Esophagus (tissue), 2 donors: ENCODE data around the gene DNHD1. TPM values are rescaled to one million over a fixed set of nuclear protein-coding genes. Genes with fewer than 3 reads are reported as not detected.

Experiments
- H3K27ac ChIP-seq, 2 donors: one replicate each; pipeline ENCODE4 v1.5.1; 2013; ENCODE audit warnings: low read depth in 2 of 2, mild to moderate bottlenecking in 2 of 2, inconsistent platforms in 1 of 2, low read length in 1 of 2, moderate library complexity in 1 of 2
- H3K27me3 ChIP-seq, 2 donors: one replicate each; pipeline ENCODE4 v1.6.1; 2013; ENCODE audit warnings: low read length in 2 of 2, control low read depth in 1 of 2, mild to moderate bottlenecking in 1 of 2; ENCODE audit not compliant: insufficient read depth in 2 of 2, control insufficient read depth in 1 of 2
- H3K36me3 ChIP-seq, 2 donors: one replicate each; pipeline ENCODE4 v1.6.1; 2013; ENCODE audit warnings: low read length in 1 of 2; ENCODE audit not compliant: control insufficient read depth in 2 of 2, insufficient read depth in 2 of 2
- H3K4me1 ChIP-seq, 2 donors: one replicate each; pipeline ENCODE4 v1.6.1; 2013; ENCODE audit warnings: low read length in 1 of 2; ENCODE audit not compliant: control insufficient read depth in 2 of 2, insufficient read depth in 2 of 2
- H3K4me3 ChIP-seq, 2 donors: one replicate each; pipeline ENCODE4 v1.5.1; 2013; ENCODE audit warnings: low read length in 2 of 2, mild to moderate bottlenecking in 2 of 2, low read depth in 1 of 2, moderate library complexity in 1 of 2
- H3K9me3 ChIP-seq, 2 donors: one replicate each; pipeline ENCODE4 v1.6.1; 2013; ENCODE audit warnings: mild to moderate bottlenecking in 2 of 2, low read depth in 1 of 2, low read length in 1 of 2, moderate library complexity in 1 of 2; ENCODE audit not compliant: control insufficient read depth in 2 of 2, insufficient read depth in 1 of 2
- WGBS, 2 donors: extraction: QIAGEN DNeasy Blood & Tissue Kit; methylation state at CpG; one replicate each; pipeline ENCODE4 v1.1.7; 2013; 5-methylcytosine and 5-hydroxymethylcytosine counted together
- polyA plus RNA-seq, 2 donors: library from polyadenylated mRNA; stranded (reverse); fragments of 200-250 nt; gene quantifications; one replicate each; pipeline ENCODE4 v1.2.3, GENCODE V29; 2013
- donor health status: healthy with polysubstance abuse.
- donor health status: Bipolar disorder and iron deficiency.

DNHD1 gene
- polyA plus RNA-seq, result 1 to 10 TPM; 2.0 to 7.2 TPM

GRCh38 chr11:6497069-6497839 lies at the start of gene DNHD1:
Gene DNHD1, plus strand, starts transcription at chr11:6497280. Its CDS starts 936 bp downstream, at chr11:6498216.
- H3K4me3 ChIP-seq, result no peak within 1 kb of the TSS
- H3K36me3 ChIP-seq, result peaks cover 4 to 6% of the 10 kb centered on the region in 2 donors
- WGBS, 2 donors, result 58% methylated on average over 33 of the region's 33 CpGs
- H3K4me1 ChIP-seq, result peaks cover 0 to 2% of the 10 kb centered on the region in 2 donors
- no peaks in the 10 kb centered on the region for H3K27me3 ChIP-seq
- no peak within 1 kb of the TSS for H3K27ac ChIP-seq
- H3K9me3 ChIP-seq, result no peaks in the 10 kb centered on the region

GRCh38 chr11:6448574-6448973 lies 48.5 kb upstream of the DNHD1 start:
- no peak overlapping the region for H3K27ac ChIP-seq
- no peaks in the 10 kb centered on the region for H3K27me3 ChIP-seq
- H3K36me3 ChIP-seq, result peaks cover 3 to 15% of the 10 kb centered on the region in 2 donors
- WGBS, 2 donors, result 88 to 90% methylated on average over 3 of the region's 3 CpGs
- H3K4me3 ChIP-seq, result no peak overlapping the region
- H3K4me1 ChIP-seq, result no peaks in the 10 kb centered on the region
- H3K9me3 ChIP-seq, result no peaks in the 10 kb centered on the region

GRCh38 chr11:6452219-6452618 lies 44.9 kb upstream of the DNHD1 start:
- H3K9me3 ChIP-seq, result peaks cover 0 to 2% of the 10 kb centered on the region in 2 donors
- 81 to 86% methylated on average over 3 of the region's 3 CpGs for WGBS, 2 donors
- H3K27ac ChIP-seq, result no peak overlapping the region
- H3K4me3 ChIP-seq, result no peak overlapping the region
- H3K4me1 ChIP-seq, result no peaks in the 10 kb centered on the region
- H3K36me3 ChIP-seq, result peaks cover 9 to 35% of the 10 kb centered on the region in 2 donors
- H3K27me3 ChIP-seq, result no peaks in the 10 kb centered on the region

GRCh38 chr11:6453152-6453551 lies 43.9 kb upstream of the DNHD1 start:
- 96 to 97% methylated on average over 2 of the region's 2 CpGs for WGBS, 2 donors
- Histone ChIP-seq H3K36me3 (peaks cover 12 to 40% of the 10 kb centered on the region in 2 donors), H3K4me3 (no peak overlapping the region)

GRCh38 chr11:6455070-6455469 lies 42.0 kb upstream of the DNHD1 start:
- Histone ChIP-seq H3K9me3 (peaks cover 0 to 2% of the 10 kb centered on the region in 2 donors), H3K4me3 (no peak overlapping the region), H3K4me1 (no peaks in the 10 kb centered on the region), H3K27ac (no peak overlapping the region), H3K36me3 (peaks cover 11 to 29% of the 10 kb centered on the region in 2 donors), H3K27me3 (no peaks in the 10 kb centered on the region)
- WGBS, 2 donors, result 48 to 76% methylated on average over 2 of the region's 2 CpGs

More at GRCh38 chr11:6453152-6453551, 43.9 kb upstream of the DNHD1 start:
- Histone ChIP-seq H3K27ac (no peak overlapping the region), H3K9me3 (peaks cover 0 to 2% of the 10 kb centered on the region in 2 donors), H3K4me1 (no peaks in the 10 kb centered on the region), H3K27me3 (no peaks in the 10 kb centered on the region)

GRCh38 chr11:6456361-6457073 lies 40.6 kb upstream of the DNHD1 start:
- 96 to 97% methylated on average over 56 of the region's 56 CpGs for WGBS, 2 donors
- Histone ChIP-seq H3K27me3 (no peaks in the 10 kb centered on the region), H3K4me3 (no peak overlapping the region), H3K4me1 (no peaks in the 10 kb centered on the region), H3K36me3 (peaks cover 11 to 24% of the 10 kb centered on the region in 2 donors), H3K9me3 (peaks cover 0 to 2% of the 10 kb centered on the region in 2 donors), H3K27ac (no peak overlapping the region)

- Histone ChIP-seq H3K4me1 (no peaks in the 10 kb centered on the region), H3K27ac (no peak overlapping the region), H3K9me3 (peaks cover 0 to 2% of the 10 kb centered on the region in 2 donors), H3K36me3 (peaks cover 11 to 24% of the 10 kb centered on the region in 2 donors), H3K4me3 (no peak overlapping the region), H3K27me3 (no peaks in the 10 kb centered on the region)
- 90 to 95% methylated on average over 26 of the region's 26 CpGs for WGBS, 2 donors
These were observed 39.3 kb upstream of the DNHD1 start for GRCh38 chr11:6457581-6458320.

- 71 to 78% methylated on average over 2 of the region's 2 CpGs for WGBS, 2 donors
- no peaks in the 10 kb centered on the region for H3K4me1 ChIP-seq
- H3K36me3 ChIP-seq, result peaks cover 13 to 24% of the 10 kb centered on the region in 2 donors
- H3K27me3 ChIP-seq, result no peaks in the 10 kb centered on the region
- H3K9me3 ChIP-seq, result peaks cover 0 to 2% of the 10 kb centered on the region in 2 donors
- H3K27ac ChIP-seq, result no peak overlapping the region
- no peak overlapping the region for H3K4me3 ChIP-seq
These were observed 38.6 kb upstream of the DNHD1 start for GRCh38 chr11:6458352-6459098.

- WGBS, 2 donors, result 74 to 90% methylated on average over 1 of the region's 1 CpG
- Histone ChIP-seq H3K27me3 (no peaks in the 10 kb centered on the region), H3K4me1 (no peaks in the 10 kb centered on the region), H3K36me3 (peaks cover 16 to 28% of the 10 kb centered on the region in 2 donors), H3K9me3 (peaks cover 0 to 2% of the 10 kb centered on the region in 2 donors), H3K27ac (no peak overlapping the region), H3K4me3 (no peak overlapping the region)
These were observed 38.0 kb upstream of the DNHD1 start for GRCh38 chr11:6459099-6459450.
